HG02870 (cell line): ENCODE data around the gene CDC6.

Experiments used
- ATAC-seq: cut with Tn5 transposase; IDR thresholded peaks from one replicate; pipeline ENCODE4 v1.9.1; 2021; ENCODE audit warnings: mild to moderate bottlenecking, moderate library complexity; ENCODE audit not compliant: unreplicated experiment

Gene CDC6

GRCh38 chr17:40350689-40351358 lies 63.1 kb downstream of the CDC6 start:
- no peak for ATAC-seq

DNA sequence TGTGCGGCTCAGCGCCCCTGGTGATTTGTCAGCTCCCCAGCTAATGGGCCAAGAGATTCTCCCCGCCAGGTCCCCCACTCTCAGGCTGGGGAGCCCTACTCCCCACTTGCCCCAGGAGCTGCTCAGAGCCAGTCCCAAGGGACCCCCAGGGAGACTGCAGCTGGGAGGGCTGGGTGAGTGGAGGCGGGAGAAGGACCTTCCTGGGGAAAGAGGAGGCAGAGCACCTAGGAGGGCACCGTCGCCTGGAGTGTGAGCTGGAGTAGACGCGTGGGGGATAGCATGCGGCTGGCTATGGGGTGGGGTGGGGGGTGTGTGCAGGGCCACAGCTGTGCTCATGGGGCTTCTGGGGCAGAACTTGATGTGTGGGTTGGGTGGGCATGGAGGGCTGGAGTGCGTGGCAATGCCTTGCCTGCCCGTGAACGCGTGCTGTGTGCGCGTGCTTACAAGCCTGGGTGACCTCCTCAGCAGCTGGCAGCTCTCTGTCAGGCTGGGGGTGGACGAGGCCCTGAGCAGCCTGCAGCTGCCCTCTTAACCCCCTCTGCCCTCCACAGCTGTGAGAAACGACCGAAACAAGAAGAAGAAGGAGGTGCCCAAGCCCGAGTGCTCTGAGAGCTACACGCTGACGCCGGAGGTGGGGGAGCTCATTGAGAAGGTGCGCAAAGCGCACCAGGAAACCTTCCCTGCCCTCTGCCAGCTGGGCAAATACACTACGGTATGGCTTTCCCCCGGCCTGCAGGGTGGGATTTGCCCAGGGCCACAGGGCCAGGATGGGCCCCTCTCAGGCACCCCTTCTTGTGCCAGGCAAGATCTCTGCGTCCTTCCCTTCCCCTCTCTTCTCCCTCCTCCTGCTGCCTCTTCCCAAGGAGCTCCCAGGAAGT lies 63.9 kb downstream of the CDC6 start:
- ATAC-seq: no peak

DNA sequence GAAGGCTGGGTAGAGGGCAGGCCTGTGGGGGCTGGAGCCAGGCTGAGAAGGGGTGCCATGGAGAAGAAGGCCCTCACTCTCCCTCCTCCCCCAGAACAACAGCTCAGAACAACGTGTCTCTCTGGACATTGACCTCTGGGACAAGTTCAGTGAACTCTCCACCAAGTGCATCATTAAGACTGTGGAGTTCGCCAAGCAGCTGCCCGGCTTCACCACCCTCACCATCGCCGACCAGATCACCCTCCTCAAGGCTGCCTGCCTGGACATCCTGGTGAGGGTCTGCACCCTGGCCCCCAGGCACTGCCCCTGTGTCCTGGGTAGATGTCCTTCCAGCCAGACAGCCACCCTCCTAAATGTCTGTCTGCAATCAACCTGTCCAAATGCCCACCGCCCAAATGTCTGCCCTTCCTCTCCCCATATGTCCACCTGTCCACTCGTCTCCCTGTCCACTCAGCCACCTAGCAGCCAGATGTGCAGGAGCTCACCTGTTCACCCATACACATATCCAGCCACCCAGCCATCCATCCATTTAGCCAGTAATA lies 64.6 kb downstream of the CDC6 start:
- ATAC-seq: no peak

- no peak for ATAC-seq
Measured at GRCh38 chr17:40352779-40353394, 65.2 kb downstream of the CDC6 start.
